GM21447 (cell line): Measurements from ENCODE around the gene USP35.

Source experiments
- ATAC-seq: cut with Tn5 transposase; IDR thresholded peaks from one replicate; pipeline ENCODE4 v1.9.1; 2021; ENCODE audit not compliant: unreplicated experiment

USP35 gene, protein sequence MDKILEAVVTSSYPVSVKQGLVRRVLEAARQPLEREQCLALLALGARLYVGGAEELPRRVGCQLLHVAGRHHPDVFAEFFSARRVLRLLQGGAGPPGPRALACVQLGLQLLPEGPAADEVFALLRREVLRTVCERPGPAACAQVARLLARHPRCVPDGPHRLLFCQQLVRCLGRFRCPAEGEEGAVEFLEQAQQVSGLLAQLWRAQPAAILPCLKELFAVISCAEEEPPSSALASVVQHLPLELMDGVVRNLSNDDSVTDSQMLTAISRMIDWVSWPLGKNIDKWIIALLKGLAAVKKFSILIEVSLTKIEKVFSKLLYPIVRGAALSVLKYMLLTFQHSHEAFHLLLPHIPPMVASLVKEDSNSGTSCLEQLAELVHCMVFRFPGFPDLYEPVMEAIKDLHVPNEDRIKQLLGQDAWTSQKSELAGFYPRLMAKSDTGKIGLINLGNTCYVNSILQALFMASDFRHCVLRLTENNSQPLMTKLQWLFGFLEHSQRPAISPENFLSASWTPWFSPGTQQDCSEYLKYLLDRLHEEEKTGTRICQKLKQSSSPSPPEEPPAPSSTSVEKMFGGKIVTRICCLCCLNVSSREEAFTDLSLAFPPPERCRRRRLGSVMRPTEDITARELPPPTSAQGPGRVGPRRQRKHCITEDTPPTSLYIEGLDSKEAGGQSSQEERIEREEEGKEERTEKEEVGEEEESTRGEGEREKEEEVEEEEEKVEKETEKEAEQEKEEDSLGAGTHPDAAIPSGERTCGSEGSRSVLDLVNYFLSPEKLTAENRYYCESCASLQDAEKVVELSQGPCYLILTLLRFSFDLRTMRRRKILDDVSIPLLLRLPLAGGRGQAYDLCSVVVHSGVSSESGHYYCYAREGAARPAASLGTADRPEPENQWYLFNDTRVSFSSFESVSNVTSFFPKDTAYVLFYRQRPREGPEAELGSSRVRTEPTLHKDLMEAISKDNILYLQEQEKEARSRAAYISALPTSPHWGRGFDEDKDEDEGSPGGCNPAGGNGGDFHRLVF

DNA sequence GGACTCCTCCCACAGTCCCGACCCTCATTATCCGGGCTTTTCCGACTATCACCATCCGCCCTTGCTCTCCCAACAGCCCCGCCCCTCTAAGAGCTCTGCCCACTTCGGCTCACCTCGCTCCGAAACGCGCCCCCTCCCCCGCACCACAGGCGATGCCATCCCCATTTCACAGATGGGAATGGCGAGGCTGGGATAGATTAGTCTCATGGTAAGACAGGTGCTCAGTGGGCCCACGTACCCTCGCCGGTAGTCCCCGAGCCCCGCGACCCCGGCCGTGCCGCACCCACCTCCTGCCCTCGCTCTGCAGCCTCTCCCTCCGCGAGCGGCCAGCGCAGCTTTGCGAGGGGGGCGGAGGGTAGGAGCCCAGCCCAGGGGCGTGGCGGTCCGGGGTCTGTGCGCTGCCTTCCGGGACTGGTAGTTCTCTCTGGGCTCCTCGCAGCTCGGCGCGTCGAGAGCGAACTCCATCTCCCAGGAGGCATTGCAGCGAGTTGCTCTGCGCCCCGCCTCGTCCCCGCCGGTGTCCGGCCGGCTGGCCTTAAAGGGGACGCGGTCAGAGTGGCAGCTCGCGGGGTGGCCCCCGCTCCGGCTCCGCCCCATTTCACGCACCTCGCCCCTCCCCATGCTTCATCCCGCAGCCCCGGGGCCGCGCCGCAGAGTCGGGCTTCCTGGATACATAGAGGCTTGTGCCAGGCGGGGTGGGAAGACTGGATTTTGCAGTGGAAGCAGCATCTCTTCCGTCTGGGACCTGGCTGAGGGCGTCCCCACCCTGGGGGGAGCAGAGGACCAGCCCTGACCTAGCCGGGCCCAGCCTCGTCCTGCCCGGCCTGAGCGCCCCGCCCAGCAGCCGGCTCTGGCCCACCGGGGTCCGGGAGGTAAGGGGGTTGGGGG, at the start of gene USP35, which contains the start of gene KCTD21:
TSS of gene USP35 (plus strand) at position 634 of the 888 bp plus-strand sequence. CDS start 7,327 bp downstream, outside the sequence.
TSS of gene KCTD21 (minus strand) at position 341 of the 888 bp plus-strand sequence. CDS start 14,072 bp downstream, outside the sequence.
- ATAC-seq, result peak; percentile 90

DNA sequence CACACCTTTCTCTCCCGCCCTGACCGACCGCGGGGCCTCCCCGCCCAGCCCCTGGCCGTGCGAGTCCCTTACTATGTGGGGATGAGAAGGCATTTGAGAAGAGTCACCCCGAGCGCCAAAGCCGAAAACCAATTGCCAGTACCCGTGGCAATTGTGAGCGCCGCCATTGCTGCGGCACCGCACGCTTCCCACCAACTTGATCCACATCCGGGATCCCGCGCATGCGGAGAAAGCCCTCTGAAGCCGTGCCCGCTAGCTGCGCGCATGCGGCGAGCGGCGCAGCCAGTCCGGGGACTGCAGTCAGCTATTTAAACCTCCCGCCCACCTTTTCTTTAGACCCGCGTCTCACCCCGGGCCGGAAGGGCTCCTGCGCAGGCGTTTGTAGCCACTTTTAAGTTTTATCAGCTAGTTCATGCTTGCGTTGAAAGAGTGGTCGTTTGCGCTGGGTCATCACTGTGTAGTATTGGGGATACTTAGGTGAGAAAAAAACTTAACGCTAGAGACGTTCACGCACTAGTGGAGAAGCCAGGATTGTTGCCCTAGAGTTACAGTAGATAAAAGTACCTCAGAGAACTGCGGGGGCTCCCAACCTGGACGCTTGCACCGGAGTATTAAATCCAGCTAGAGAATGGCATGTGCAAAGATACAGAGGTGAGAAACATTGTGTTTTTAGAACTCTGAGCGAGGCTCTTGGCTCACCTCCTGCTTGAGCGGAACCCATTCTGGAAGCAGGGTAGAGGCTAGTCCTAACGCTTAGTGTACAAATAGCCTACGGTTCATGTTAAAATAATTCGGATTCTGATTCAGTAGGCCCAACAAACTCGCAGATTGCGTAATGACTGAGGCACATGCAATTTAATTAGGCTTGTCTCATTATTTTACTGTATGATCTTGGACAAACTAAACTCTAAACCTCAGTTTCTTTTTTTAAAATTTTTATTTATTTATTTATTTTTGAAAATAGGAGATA, 49.0 kb upstream of the USP35 start, which contains the start of gene ALG8:
TSS of gene ALG8 (minus strand) at position 205 of the 970 bp plus-strand sequence. CDS start at position 167, 38 bp downstream.
- peak; percentile 91 for ATAC-seq

DNA sequence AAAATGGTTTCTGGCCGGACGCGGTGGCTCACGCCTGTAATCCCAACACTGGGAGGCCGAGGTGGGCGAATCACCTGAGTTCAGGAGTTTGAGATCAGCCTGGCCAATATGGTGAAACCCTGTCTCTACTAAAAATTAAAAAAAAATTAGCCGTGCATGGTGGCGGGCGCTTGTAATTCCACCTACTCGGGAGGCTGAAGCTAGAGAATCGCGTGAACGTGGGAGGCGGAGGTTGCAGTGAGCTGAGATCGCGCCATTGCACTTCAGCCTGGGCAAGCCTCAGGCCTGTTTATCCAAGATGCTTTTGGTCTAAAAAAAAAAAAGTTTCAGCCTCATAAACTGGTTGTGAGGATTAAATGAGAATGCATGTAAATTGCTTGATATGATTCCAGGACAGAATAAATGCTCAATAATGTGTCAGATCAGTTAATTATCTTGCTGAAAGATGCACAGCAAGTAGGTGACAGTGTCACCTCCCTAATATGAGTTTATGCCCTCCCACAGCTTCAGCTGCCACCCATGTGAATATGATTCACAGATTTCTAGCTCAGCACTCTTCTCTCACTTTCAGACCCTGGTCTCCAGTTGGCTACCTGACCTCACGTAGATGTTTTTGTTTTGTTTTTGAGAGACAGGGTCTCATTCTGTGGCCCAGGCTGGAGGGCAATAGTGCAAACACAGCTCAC, 48.2 kb upstream of the USP35 start:
- ATAC-seq, result no peak

DNA sequence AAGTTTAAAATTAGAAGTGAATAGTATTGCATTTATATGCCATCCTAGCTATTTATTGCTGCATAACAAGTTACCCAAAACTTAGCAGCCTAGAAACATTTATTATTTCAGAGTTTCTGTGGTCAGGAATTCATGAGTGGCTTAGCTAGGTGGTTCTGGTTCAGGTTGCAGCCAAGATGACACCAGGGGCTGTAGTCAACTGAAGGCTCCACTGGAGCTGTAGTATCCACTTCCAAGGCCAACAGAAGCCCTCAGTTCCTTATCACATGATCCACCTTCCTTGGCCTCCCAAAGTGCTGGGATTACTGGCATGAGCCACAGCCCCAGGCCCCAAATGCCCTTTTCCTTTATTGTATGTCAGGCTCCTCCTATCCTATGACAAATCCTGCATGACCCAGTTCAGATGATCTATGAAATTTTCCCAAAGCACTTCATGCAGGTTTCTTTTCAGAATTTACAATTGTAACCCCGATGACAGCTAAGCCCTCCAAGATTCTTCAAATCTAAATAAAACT, 43.2 kb upstream of the USP35 start:
- ATAC-seq, result no peak

DNA sequence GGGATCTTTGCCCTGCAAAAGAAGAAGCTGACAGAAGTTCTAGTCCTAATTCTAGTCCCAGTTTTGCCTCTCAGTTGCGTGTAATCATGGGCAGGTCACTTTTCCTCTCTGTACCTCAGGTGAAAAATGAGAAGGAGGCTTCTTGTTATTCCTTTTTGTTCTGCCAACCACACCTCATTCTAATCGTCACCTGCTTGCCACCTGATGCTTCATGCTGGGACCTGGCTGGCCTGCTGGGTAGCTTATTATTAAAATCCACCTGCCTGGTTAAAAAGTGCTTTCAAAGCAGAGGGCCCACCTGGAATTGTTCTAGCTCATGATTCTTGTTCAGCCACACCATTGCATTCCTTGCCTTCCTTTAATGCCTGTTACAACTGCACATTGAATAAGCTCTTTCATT, 40.9 kb upstream of the USP35 start:
- no peak for ATAC-seq

DNA sequence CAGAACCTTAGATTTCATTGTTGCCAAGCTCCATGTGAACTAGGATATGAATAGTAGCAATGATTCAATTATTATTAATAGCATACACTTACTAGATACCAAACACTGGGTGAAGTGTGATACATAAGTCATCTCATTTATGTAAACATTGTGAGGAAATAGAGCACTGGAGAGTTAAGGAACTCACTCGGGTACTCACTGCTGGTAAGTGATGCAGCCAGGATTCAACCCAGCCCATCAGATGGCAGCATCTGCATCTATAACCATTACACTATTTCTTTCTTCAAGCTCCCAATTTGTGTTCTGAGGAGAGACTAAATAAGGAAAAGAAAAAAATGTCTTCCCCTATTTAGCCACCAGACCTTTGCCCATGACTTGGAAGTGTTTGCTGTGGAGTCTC, 39.1 kb upstream of the USP35 start:
- no peak for ATAC-seq

DNA sequence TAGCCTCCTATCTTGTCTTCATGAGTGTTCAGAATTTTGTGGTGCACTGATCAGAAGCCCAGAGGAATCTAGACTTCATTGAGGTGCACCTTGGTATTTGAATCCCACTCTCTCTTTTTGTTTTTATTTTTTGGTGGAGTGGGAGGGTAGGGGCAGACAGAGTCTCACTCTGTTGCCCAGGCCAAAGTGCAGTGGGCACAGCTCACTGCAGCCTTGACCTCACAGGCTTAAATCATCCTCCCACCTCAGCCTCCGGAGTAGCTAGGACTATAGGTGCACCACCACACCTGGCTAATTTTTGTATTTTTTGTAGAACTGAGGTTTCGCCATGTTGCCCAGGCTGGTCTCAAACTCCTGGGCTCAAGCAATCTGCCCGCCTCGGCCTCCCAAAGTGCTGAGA, 38.4 kb upstream of the USP35 start:
- ATAC-seq, result no peak

DNA sequence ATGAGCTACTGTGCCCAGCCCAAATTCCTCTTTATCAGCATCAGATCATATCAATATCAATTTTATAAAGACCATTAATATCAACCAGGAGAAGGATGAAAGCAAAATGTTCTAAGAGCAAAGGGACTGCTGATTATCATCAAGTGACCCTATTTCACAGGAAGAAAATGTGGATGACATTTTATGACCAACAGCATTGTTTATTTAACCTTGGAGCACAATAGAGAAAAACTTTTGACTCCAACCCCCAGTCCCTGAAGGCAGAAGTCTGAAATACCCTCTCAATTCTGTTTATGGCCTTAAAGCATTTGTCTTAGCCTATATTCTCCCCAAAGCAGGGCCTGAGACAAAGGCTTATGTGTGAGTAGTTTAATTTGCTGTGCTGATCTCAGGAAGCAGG, 38.0 kb upstream of the USP35 start:
- ATAC-seq, result no peak

DNA sequence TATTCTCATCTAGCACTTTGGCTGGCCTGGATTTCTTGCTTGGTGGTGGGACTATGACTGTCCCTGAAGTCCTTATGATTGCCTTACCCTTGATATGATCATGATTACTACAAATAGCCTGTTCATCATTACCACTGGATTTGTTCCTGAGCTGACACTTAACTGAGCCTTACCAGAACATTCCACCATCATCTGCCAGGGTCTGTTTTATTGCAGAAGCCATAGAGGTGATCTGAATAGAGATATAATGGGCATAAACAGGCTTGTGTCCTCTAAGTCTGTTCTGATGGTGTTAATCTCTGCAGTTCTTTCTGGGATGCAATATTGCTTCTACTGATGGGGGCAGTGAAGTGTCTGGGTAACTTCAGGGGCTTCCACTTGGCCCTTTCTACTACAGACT, 36.9 kb upstream of the USP35 start:
- ATAC-seq, result no peak

DNA sequence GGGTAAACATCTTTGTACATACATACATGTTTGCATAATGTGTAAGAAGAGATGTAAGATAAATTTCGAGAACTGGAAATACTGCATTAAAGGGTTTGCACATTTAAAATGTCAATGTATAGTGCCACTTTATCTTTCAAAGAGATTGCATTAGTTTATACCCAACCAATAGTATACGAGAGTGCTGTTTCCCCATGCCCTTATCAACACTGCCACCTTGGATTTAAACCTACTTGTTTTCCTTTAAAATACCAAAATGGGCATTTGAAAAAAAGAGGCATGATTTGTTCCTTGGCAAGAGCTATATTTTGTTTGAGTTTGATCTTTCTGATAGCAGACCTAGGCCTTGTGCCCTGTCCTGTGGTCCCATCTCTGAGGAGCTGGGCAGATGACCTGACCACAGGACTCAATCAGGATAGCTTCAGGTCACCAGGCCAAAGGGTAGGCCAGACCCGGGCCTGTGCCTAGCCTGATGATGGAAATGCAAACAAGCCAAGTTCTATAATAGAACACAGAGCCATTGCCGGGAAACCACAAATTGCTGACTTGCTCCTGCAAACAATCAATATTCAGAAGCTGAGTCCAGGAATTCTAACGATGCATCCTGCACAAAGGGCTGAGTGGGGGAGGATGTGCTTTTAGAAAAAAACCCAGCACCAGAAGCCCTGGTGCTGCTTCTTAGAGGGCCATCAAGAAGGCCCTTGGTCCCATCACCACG, 32.4 kb upstream of the USP35 start:
- ATAC-seq, result no peak

DNA sequence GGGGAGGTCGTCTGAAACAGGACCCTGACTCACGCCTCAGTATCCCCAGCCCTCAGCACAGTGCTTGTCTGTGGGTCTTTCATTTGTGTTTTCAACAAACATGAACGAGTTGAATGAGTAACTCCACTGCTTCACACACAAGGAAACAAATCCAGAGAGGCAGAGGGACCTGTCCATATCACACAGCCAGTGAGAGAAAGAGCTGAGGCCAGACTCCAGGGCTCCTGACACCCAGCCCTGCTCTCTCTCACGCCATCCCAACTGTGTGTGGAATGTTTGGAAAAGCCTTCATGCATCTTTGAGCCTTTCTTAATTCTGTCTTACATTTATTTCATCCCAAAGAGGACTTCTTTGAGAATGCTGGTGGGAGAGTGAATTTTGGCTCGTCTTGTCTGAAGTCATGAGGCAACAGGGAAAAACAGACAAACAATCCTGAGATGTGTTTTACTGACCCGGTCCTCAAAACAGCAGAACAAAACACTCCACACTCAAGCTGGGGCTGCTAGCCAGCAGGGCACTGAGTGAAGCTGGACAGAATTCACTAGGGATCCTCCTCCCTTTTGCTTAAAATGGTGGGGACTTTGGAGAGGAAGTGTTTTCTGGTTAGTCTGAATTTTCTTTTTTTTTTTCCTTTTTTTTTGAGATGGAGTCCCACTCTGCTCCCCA, 29.6 kb upstream of the USP35 start:
- no peak for ATAC-seq

DNA sequence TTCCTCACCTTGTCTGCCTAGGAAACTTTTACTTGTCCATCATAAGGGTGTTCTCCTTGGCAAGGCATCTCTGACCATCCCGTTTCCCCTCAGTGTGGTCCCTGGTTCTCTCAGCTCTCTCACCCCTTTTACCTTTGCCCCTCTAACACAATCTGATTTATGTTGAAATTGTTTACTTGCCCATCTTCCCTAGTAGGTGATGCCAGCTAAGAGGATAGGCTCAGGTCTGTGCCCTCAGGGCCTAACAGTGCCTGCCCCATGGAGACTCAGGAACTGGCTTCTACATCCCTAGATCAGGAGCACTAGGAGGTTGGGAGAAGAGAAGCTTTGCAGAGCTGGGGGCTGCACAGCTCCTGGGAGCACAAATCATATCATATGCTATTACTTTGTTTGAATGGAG, 28.2 kb upstream of the USP35 start:
- ATAC-seq, result no peak

DNA sequence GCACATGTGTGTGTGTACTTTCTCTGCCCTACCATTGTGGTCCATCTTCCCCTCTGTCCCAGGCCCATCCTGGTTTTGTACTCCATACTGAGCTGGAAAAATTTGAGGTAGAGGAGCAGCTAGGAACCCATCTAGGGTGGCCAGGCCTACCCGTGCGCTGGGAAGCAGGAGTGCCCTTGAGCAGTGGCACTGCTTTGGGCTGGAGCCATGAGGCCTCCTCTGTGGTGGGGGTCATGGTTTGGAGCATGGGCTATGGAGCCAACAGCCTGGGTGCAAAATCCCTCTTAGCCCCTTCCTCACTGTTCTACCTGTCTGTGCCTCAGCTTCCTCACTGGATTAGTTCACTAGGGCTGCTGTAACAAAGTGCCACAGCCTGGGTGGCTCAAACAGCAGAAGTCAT, 27.4 kb upstream of the USP35 start:
- no peak for ATAC-seq

DNA sequence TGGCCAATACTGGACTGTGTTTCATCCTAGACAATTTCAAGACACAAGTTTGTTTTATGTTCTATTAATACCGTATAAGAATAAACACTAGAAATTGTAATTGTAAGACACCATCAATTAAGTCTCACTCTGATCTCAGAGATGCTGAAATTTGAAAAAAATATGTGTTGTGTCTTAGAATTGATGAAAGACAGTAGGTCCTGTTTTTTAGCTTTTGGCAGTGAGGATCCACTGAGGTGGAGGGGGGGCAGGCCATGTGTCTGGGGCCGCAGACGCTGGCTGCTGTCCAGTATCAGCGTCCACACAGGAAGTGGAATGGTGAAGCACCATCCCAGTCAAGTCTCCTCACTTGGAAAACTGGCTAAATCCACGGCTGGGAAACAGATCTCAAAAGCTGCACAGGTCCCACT, 26.8 kb upstream of the USP35 start:
- ATAC-seq, result no peak

DNA sequence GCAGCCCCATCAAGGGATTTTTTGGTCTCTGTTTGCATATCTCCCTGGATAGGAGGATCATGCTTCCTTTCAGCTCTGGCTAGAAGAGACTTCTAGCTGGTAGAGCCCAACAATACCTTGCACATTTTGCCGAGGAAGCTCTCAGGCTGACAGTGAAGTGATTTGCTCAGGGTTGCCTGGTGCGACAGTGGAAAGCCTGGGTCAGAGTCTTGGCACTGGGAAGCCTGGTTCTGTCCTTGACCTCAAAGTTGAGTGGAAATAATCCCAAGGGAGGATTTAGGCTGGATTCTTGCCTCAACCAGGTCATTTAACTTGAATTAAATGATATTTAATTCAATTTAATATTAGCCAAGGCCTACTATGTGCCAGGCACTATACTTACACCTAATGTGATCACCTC, 24.9 kb upstream of the USP35 start:
- no peak for ATAC-seq

DNA sequence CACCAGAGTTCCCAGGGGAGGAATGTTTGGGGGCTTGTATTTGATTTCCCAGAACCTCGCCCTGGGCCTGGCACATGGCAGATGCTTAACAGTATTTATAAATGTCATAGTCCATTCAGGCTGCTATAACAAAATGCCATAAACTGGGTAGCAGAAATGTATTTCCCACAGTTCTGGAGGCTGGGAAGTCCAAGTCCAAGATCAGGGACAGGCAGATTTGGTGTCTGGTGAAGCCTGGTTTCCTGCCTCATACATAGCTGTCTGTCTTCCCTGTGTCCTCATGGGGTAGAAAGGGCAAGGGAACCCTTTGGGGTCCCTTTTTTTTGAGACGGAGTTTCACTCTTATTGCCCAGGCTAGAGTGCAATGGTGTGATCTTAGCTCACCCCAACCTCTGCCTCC, 24.2 kb upstream of the USP35 start:
- ATAC-seq, result no peak

DNA sequence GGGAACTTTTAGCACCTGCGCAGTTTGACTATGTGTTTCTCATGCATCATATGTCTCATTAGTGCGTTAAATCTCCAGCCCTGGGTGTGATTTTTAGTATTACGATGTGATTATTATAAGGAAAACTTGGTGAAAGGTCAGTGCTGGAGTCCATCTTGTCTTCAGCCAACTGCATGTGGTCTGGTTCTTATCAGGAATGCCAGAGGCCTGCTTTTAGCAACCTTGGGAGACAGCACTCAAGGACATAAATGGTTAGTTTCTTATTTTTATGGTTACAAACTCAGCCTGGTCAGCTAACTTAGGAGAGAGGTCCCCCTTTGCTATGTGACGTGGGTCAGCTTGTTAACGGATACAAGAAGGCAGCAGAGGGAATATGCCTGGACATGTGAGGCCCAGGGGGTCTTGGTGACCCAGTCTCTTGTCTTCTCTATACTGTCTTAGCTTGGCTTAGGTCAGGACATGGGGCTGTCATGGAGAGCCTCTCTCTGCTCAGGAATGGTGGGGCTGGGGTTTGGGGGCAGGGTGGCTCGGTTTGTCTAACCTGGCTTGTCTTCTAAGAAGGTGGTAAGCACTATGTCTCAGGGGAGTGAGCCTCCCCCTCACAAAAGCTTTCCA, 21.8 kb upstream of the USP35 start:
- ATAC-seq, result no peak
